HEK293 (cell line): ENCODE data around the gene HLA-DMA.
"Not testable (repeated sequence)": the region's sequence is repeated elsewhere in the genome, so short reads cannot be mapped to it uniquely, and the experiment has no call there.

ENCODE experiments used
- CTCF ChIP-seq: fragments of 450-650 bp; formaldehyde crosslinking; IDR thresholded peaks from 2 replicates; pipeline ENCODE4 v1.5.1; 2016; ENCODE audit warnings: missing biosample characterization, missing genetic modification characterization
- KLF9 ChIP-seq: fragments of 450-650 bp; formaldehyde crosslinking; IDR thresholded peaks from 2 replicates; pipeline ENCODE4 v1.5.1; 2016; ENCODE audit warnings: missing biosample characterization, missing genetic modification characterization, low read depth
- REPIN1 ChIP-seq: fragments of 450-650 bp; formaldehyde crosslinking; IDR thresholded peaks from 2 replicates; pipeline ENCODE4 v1.5.1; 2017; ENCODE audit warnings: missing biosample characterization, missing genetic modification characterization, low read depth
- ZNF146 ChIP-seq: fragments of 450-650 bp; formaldehyde crosslinking; IDR thresholded peaks from 2 replicates; pipeline ENCODE4 v1.5.1; 2016; ENCODE audit warnings: missing biosample characterization, missing genetic modification characterization
- ZNF16 ChIP-seq: fragments of 450-650 bp; formaldehyde crosslinking; IDR thresholded peaks from 2 replicates; pipeline ENCODE4 v1.5.1; 2016; ENCODE audit warnings: low read depth, missing biosample characterization, missing genetic modification characterization
- ZNF311 ChIP-seq: fragments of 450-650 bp; formaldehyde crosslinking; IDR thresholded peaks from 2 replicates; pipeline ENCODE4 v1.5.1; 2017; ENCODE audit warnings: missing biosample characterization, missing genetic modification characterization, borderline replicate concordance
- ZNF670 ChIP-seq: fragments of 450-650 bp; formaldehyde crosslinking; IDR thresholded peaks from 2 replicates; pipeline ENCODE4 v1.5.1; 2016; ENCODE audit warnings: missing biosample characterization, missing genetic modification characterization, low read depth

- not testable (repeated sequence) for TF ChIP-seq CTCF (tag by site-specific recombination); ZNF146; ZNF670; ZNF16 (tag by site-specific recombination); ZNF311; REPIN1 (tag by site-specific recombination); KLF9 (tag by site-specific recombination)
These were observed 10.3 kb downstream of the HLA-DMA start for GRCh38 chr6:32942555-32943123.
